GM12865 (cell line): Measurements from ENCODE around the gene MED31.

Source experiments
- DNase-seq: peaks from one replicate; pipeline ENCODE4 v3.0.0; 2010; ENCODE audit warnings: low read depth
- H3K4me3 ChIP-seq: 2 replicates; pipeline ENCODE4 v1.5.1; 2011; ENCODE audit warnings: mild to moderate bottlenecking, low read depth, low read length, control low read depth
- TF ChIP-seq, protein P1 (sequence below): IDR thresholded peaks from 2 replicates; pipeline ENCODE4 v1.5.1; 2011; ENCODE audit warnings: low read length, control low read depth, low read depth, inconsistent platforms; ENCODE audit not compliant: insufficient read depth; ENCODE audit errors: missing control alignments

The MED31 gene

DNA sequence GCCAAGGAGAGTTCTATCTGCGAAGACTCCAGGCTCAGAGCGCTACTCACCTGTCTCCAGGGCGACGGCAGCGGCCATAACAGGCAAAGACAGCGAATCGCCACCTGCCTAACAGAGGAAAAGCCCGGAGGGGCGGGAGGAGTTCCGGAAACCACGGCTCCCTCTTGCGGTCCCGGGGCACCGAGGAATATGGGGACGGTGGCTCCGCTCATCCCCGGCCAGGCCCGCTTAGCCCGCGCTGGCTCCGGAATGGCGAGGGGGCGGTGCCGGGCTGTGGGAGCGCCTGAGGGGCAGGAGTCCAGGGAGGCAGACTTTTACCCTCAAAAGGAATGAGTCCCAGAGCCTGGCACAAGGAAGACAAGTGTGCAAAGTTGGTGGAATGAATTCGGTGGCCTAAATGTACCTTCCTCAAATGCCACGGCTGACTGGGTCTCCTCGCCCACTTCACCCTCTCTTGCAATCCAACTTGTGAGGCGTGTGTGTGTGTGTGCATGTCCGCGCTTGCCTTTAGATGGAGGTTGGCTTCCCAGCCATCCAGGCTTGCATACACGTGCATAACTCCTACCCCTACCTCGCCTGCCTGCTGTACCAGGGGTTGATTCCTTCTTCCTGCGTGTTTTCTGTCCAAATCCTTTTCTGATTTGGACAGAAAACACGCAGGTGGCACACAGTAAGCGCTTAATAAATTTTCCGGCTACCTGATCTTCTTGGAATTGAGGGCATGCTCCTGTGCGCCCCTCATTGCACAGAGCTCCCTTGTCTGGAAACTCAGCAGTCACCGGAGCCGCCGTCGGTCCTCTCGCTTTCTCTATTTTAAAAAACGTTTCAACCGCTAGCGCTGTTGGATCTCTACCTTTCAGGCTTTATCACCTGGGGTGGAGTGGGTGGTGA, 3.7 kb upstream of the MED31 start:
- H3K4me3 ChIP-seq: no peak overlapping the region
- no peak for DNase-seq
- TF ChIP-seq, protein P1, sequence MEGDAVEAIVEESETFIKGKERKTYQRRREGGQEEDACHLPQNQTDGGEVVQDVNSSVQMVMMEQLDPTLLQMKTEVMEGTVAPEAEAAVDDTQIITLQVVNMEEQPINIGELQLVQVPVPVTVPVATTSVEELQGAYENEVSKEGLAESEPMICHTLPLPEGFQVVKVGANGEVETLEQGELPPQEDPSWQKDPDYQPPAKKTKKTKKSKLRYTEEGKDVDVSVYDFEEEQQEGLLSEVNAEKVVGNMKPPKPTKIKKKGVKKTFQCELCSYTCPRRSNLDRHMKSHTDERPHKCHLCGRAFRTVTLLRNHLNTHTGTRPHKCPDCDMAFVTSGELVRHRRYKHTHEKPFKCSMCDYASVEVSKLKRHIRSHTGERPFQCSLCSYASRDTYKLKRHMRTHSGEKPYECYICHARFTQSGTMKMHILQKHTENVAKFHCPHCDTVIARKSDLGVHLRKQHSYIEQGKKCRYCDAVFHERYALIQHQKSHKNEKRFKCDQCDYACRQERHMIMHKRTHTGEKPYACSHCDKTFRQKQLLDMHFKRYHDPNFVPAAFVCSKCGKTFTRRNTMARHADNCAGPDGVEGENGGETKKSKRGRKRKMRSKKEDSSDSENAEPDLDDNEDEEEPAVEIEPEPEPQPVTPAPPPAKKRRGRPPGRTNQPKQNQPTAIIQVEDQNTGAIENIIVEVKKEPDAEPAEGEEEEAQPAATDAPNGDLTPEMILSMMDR: no peak

DNA sequence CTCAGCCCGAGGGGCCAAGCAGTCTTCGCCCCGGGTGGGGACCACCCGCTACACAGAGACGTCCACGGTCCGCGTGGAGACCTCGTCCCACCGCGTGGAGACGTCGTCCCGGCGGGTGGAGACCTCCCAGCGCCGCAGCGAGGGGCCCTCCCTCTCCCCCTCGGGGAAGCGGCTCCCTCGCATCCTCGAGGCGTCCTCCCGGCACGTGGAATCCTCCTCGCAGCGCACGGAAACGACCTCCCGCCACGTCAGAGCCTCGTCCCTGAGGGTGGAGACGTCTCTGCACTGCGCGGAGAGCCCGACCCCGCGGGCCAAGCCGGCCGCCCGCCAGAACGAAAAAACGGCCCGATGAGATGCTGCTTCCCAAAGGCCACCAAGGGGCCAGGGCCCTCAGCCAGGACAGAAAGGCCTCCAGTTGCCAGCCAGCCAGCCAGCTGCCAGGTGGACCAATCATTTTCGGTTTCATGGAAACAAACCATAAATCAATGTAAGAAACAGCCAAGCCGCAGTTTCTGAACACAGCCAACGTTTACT, 581 bp upstream of the MED31 start:
- TF ChIP-seq, protein P1: no peak
- peak overlapping the region; percentile 99 for H3K4me3 ChIP-seq
- DNase-seq: peak; percentile 26

DNA sequence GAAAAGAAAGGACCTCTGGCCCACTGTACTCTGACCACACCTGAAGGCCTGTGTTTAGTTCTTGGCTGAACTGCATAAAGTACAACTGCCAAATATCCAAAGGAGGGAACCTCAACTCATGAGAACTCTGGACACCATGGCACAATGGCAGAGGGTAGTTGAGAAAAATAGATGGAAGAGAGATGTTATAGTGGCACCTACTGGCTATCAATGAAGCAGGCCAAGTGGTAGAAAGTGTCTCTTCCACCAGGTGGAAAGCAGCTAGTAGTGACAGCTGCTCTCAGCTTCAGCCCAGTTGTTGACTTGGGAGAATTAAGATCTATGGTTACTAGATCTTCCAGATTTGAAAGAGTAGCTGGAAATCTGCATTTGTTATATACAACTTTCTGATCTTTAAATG, 3.2 kb downstream of the MED31 start:
- no peak overlapping the region for H3K4me3 ChIP-seq
- TF ChIP-seq, protein P1: peak; percentile 28
- DNase-seq: no peak

- TF ChIP-seq, protein P1: no peak
- DNase-seq: no peak
- H3K4me3 ChIP-seq: no peak overlapping the region
Observed at GRCh38 chr17:6643451-6644125, 7.8 kb downstream of the MED31 start.

DNA sequence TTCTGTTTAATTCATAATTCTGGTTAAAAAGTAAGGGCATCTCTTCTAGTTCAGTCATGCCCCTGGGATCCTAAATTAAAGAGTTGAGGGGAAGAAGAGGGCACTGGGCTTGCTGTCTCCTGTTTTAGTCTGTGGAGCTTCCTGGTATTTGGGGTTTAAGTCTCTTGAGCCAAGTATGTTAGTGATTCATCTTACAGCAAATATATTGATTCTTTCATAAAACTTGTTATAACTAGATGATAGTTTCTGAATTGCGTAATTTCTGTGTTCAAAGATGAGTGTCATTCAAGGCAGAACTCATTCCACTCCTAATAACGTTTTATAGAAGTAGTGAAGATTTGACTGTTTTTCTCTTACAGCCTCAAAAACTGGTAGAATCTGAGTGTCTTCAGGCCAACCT, 8.8 kb downstream of the MED31 start:
- no peak overlapping the region for H3K4me3 ChIP-seq
- TF ChIP-seq, protein P1: no peak
- no peak for DNase-seq

- H3K4me3 ChIP-seq: peak overlapping the region; percentile 96
- no peak for DNase-seq
- TF ChIP-seq, protein P1: no peak
Observed at GRCh38 chr17:6641247-6641863, 10.1 kb downstream of the MED31 start.
